SU-DHL-6 (cell line): ENCODE data around the gene EPAS1.

Experiments used
- CTCF ChIP-seq: fragments of 200-600 bp; sonication (generic); IDR thresholded peaks from one replicate; pipeline ENCODE4 v1.5.1; 2017; ENCODE audit warnings: antibody characterized with exemption, mild to moderate bottlenecking, low read length, moderate library complexity; ENCODE audit not compliant: insufficient read depth, poor library complexity, severe bottlenecking
- EZH2phosphoT487 ChIP-seq: fragments of 200-600 bp; sonication (generic), shearing (Covaris generic); conservative IDR thresholded peaks from 2 replicates; pipeline ENCODE4 v1.6.1; 2018; ENCODE audit warnings: mild to moderate bottlenecking, antibody characterized with exemption, low read length, moderate library complexity, mixed read lengths

- no peak for TF ChIP-seq CTCF
- no peak for TF ChIP-seq EZH2phosphoT487
Measured at GRCh38 chr2:46372475-46372874, 75.3 kb downstream of the EPAS1 start.
